ENCODE measurements around the gene TSHZ2. TPM values are rescaled to one million over a fixed set of nuclear protein-coding genes. Genes with fewer than 3 reads are reported as not detected.

The TSHZ2 gene
- 17.1 TPM for polyA plus RNA-seq (2013, experiment 1 of 2)
- polyA plus RNA-seq (2013, experiment 2 of 2), result 16.5 TPM

DNA sequence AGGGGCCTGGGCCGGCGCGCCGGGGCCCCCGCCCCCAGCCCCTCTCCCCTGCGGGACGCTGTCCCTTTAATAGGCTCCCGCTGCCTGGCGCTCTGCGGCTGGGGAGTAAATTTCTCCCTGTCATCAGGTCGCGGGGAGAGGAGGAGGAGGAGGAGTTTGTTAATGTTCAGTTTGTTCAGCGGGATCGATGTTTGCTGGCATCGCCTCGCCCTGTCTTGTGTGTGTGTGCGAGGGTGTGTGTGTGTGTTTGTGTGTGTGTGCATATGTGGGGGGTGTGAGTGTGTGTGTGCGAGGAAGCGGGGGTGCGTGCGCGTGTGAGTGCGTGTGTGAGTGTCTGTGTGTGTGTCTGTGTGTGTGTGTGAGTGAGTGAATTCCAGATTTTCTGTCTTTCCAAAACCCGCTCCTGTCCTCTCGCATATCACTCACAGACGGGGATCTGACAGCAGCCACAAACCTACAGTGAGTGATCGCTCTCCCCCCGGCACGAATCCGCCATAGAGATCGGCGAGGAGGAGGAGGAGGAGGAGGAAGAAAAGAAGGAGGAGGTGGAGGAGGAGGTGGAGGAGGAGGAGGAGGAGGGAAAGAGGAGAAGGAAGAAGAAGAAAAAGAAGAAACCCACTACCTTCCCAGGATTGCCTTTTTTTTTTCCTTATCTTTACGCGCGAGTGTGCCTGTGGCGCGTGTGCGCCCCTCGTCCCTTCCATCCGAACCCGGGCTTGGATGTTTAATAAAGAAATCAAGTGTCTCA is at the start of gene TSHZ2:
TSHZ2 (plus strand) TSS at position 169 of the 748 bp plus-strand sequence. CDS start 936 bp downstream, outside the sequence.
- Histone ChIP-seq H3K4me1 (ENCODE audit: control insufficient read depth, insufficient read depth, low read depth, low read length) (peaks cover 5% of the 10 kb centered on the region), H3K4ac (ENCODE audit: low read depth in 1 of 2, low read length in 2 of 2) (peak within 1 kb of the TSS; percentile 49 to 96), H3K4me3 (ENCODE audit: insufficient read depth in 1 of 2, low read depth in 1 of 2, low read length in 2 of 2) (peak within 1 kb of the TSS; percentile 47 to 92), H2BK5ac (ENCODE audit: low read depth, low read length, poor library complexity, severe bottlenecking) (no peak within 1 kb of the TSS), H2BK120ac (ENCODE audit: low read depth, low read length) (peak within 1 kb of the TSS; percentile 88), H3K14ac (ENCODE audit: low read length in 2 of 2) (peak within 1 kb of the TSS in 1 of 2 experiments; percentile 99), H3K27ac (ENCODE audit: low read length, poor library complexity, severe bottlenecking) (no peak within 1 kb of the TSS), H2AFZ (ENCODE audit: low read depth, low read length) (peak within 1 kb of the TSS; percentile 77), H3K18ac (ENCODE audit: low read depth in 1 of 2, low read length in 2 of 2) (peak within 1 kb of the TSS; percentile 98 to 100), H3K27me3 (ENCODE audit: control insufficient read depth in 1 of 2, insufficient read depth in 1 of 2, low read length in 2 of 2) (peaks cover 0 to 24% of the 10 kb centered on the region in 2 experiments), H3K79me1 (replicated peaks; ENCODE audit: low read length, poor library complexity, severe bottlenecking) (no peaks in the 10 kb centered on the region), H2BK15ac (ENCODE audit: low read depth, poor library complexity, severe bottlenecking) (peak within 1 kb of the TSS; percentile 92), H3K9me3 (ENCODE audit: control insufficient read depth, low read length) (no peaks in the 10 kb centered on the region), H3K9ac (ENCODE audit: low read length) (peak within 1 kb of the TSS; percentile 98), H3K23ac (ENCODE audit: low read length in 2 of 2) (peak within 1 kb of the TSS in 1 of 2 experiments; percentile 97), H4K91ac (ENCODE audit: low read length) (peak within 1 kb of the TSS; percentile 95), H3K36me3 (ENCODE audit: control insufficient read depth in 1 of 2, insufficient read depth in 2 of 2, low read depth in 1 of 2, low read length in 2 of 2) (no peaks in the 10 kb centered on the region), H3K4me2 (ENCODE audit: low read length, poor library complexity, severe bottlenecking) (peak within 1 kb of the TSS; percentile 18), H2BK12ac (ENCODE audit: low read length in 2 of 2) (peak within 1 kb of the TSS; percentile 28 to 98), H2AK5ac (ENCODE audit: low read length, severe bottlenecking) (no peak within 1 kb of the TSS), H4K8ac (ENCODE audit: low read length) (peak within 1 kb of the TSS; percentile 87)
- DNase-seq, result peak; percentile 78
- WGBS, result under 1% methylated on average over 18 of the region's 41 CpGs

DNA sequence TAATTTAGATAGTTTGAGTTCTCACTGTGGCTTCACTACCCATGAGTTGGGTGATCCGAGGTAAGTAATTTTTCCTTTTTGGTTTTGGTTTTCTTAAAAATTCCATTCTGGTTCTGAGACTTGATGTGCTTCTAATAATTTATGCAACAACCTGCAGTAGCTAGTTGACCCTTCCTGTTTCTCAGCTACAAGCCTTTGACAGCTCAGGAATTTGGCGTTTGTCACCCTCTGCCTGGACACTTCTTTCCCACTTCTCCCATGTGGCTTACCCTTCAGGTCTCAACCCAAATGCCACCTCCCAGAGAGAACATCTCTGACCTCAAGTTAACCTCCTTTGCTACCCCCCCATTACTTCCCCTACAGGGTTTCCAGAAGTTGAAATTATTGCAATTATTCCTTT is 49.7 kb upstream of the TSHZ2 start:
- H2BK120ac ChIP-seq (ENCODE audit: low read depth, low read length), result no peak overlapping the region
- no peak overlapping the region for H4K8ac ChIP-seq (ENCODE audit: low read length)
- no peak overlapping the region for H3K4me3 ChIP-seq (ENCODE audit: insufficient read depth in 1 of 2, low read depth in 1 of 2, low read length in 2 of 2)
- no peaks in the 10 kb centered on the region for H3K4me1 ChIP-seq (ENCODE audit: control insufficient read depth, insufficient read depth, low read depth, low read length)
- no peak overlapping the region for H4K91ac ChIP-seq (ENCODE audit: low read length)
- no peaks in the 10 kb centered on the region for H3K9me3 ChIP-seq (ENCODE audit: control insufficient read depth, low read length)
- no peak overlapping the region for H2AFZ ChIP-seq (ENCODE audit: low read depth, low read length)
- no peak overlapping the region for H3K27ac ChIP-seq (ENCODE audit: low read length, poor library complexity, severe bottlenecking)
- H2BK5ac ChIP-seq (ENCODE audit: low read depth, low read length, poor library complexity, severe bottlenecking), result no peak overlapping the region
- no peak overlapping the region for H3K4ac ChIP-seq (ENCODE audit: low read depth in 1 of 2, low read length in 2 of 2)
- H3K36me3 ChIP-seq (ENCODE audit: control insufficient read depth in 1 of 2, insufficient read depth in 2 of 2, low read depth in 1 of 2, low read length in 2 of 2), result no peaks in the 10 kb centered on the region
- WGBS, result 69% methylated on average over 1 of the region's 2 CpGs
- H3K18ac ChIP-seq (ENCODE audit: low read depth in 1 of 2, low read length in 2 of 2), result no peak overlapping the region
- H3K79me1 ChIP-seq (replicated peaks; ENCODE audit: low read length, poor library complexity, severe bottlenecking), result no peaks in the 10 kb centered on the region
- no peak overlapping the region for H2BK15ac ChIP-seq (ENCODE audit: low read depth, poor library complexity, severe bottlenecking)
- no peaks in the 10 kb centered on the region for H3K27me3 ChIP-seq (ENCODE audit: control insufficient read depth in 1 of 2, insufficient read depth in 1 of 2, low read length in 2 of 2)
- no peak overlapping the region for H2BK12ac ChIP-seq (ENCODE audit: low read length in 2 of 2)
- peak; percentile 11 for DNase-seq
- H3K14ac ChIP-seq (ENCODE audit: low read length in 2 of 2), result no peak overlapping the region
- no peak overlapping the region for H3K23ac ChIP-seq (ENCODE audit: low read length in 2 of 2)
- no peak overlapping the region for H3K9ac ChIP-seq (ENCODE audit: low read length)
- H3K4me2 ChIP-seq (ENCODE audit: low read length, poor library complexity, severe bottlenecking), result no peak overlapping the region
- no peak overlapping the region for H2AK5ac ChIP-seq (ENCODE audit: low read length, severe bottlenecking)

DNA sequence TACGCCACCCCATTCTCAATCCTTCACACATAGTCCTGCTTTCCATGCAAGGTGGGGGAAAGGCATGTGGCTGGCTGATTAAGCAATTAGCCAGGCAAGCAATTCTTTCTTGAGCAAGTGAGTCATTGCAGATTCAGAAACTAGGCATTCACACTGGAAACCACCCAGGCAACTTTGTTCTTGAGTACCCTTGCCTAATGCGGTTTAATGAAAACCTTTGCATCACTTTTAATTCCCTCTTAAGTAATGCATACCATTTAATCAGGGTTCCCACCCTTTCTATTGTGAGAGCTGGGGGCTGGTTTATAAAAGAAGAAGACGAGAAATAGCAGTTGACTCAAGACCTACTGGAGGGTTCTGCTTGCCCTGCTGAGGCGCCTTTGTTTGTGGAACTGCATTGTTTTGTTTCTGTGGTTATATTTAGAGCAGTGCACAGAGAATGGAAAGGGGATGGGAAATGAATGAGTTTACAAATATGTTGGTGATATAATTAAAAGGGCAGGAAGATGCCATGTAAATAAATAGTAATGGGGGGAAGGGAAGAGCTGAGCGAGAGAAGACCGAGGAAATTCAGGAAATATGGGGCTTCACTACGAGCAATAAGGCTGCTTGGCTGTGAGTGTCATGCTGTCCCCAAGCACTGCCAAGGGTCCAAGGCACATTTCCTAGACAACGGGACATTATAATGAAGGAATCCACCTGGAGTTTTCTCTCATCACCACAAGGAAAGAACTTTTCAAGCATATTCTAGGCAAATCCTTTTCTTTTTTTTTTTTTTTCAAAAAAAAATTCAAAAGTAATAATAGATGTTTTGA is 48.8 kb upstream of the TSHZ2 start:
- no peak overlapping the region for H3K4me3 ChIP-seq (ENCODE audit: insufficient read depth in 1 of 2, low read depth in 1 of 2, low read length in 2 of 2)
- 14% methylated on average over 8 of the region's 8 CpGs for WGBS
- H3K9ac ChIP-seq (ENCODE audit: low read length), result peak overlapping the region; percentile 35

More for the DNA sequence above, 48.8 kb upstream of the TSHZ2 start:
- Histone ChIP-seq H2AFZ (ENCODE audit: low read depth, low read length) (no peak overlapping the region), H2BK15ac (ENCODE audit: low read depth, poor library complexity, severe bottlenecking) (no peak overlapping the region), H2BK12ac (ENCODE audit: low read length in 2 of 2) (peak overlapping the region in 1 of 2 experiments; percentile 19), H3K4me1 (ENCODE audit: control insufficient read depth, insufficient read depth, low read depth, low read length) (no peaks in the 10 kb centered on the region), H3K4me2 (ENCODE audit: low read length, poor library complexity, severe bottlenecking) (no peak overlapping the region), H3K27ac (ENCODE audit: low read length, poor library complexity, severe bottlenecking) (no peak overlapping the region), H3K23ac (ENCODE audit: low read length in 2 of 2) (no peak overlapping the region), H2BK120ac (ENCODE audit: low read depth, low read length) (peak overlapping the region; percentile 5), H2BK5ac (ENCODE audit: low read depth, low read length, poor library complexity, severe bottlenecking) (no peak overlapping the region), H2AK5ac (ENCODE audit: low read length, severe bottlenecking) (no peak overlapping the region), H3K14ac (ENCODE audit: low read length in 2 of 2) (no peak overlapping the region), H4K8ac (ENCODE audit: low read length) (no peak overlapping the region), H3K79me1 (replicated peaks; ENCODE audit: low read length, poor library complexity, severe bottlenecking) (no peaks in the 10 kb centered on the region), H4K91ac (ENCODE audit: low read length) (no peak overlapping the region), H3K27me3 (ENCODE audit: control insufficient read depth in 1 of 2, insufficient read depth in 1 of 2, low read length in 2 of 2) (no peaks in the 10 kb centered on the region), H3K9me3 (ENCODE audit: control insufficient read depth, low read length) (no peaks in the 10 kb centered on the region), H3K4ac (ENCODE audit: low read depth in 1 of 2, low read length in 2 of 2) (peak overlapping the region in 1 of 2 experiments; percentile 30), H3K36me3 (ENCODE audit: control insufficient read depth in 1 of 2, insufficient read depth in 2 of 2, low read depth in 1 of 2, low read length in 2 of 2) (no peaks in the 10 kb centered on the region), H3K18ac (ENCODE audit: low read depth in 1 of 2, low read length in 2 of 2) (peak overlapping the region in 1 of 2 experiments; percentile 56)
- peak; percentile 97 for DNase-seq

Data from mesenchymal stem cell (in vitro differentiated cells and primary cell).